HG02870 (cell line): ENCODE data around the gene CTNND2.

Experiments used
- ATAC-seq: cut with Tn5 transposase; IDR thresholded peaks from one replicate; pipeline ENCODE4 v1.9.1; 2021; ENCODE audit warnings: mild to moderate bottlenecking, moderate library complexity; ENCODE audit not compliant: unreplicated experiment

CTNND2 gene

GRCh38 chr5:11527652-11528349, 376.4 kb downstream of the CTNND2 start:
- ATAC-seq = no peak

DNA sequence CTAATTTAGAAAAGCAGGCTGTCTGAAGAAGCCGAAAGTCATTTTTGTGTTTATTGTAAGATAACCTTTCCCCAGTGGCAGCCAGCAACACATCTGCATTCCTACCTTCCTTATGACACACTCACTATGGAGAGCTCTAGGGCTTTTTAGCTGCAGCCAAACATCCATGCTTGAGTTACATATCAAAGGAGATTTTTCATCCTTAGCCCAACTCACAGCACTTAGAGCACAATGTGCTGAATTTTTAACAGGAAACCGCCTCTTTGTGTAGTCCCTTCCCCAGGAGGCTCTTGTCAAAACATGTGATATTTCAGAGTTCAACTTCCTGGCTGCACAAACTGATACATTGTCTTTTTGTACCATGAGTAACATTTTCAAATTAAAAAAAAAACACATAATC, 379.2 kb downstream of the CTNND2 start:
- no peak for ATAC-seq

- ATAC-seq = no peak
Measured at GRCh38 chr5:11524188-11524587, 380.1 kb downstream of the CTNND2 start.

GRCh38 chr5:11522796-11523195, 381.4 kb downstream of the CTNND2 start:
- no peak for ATAC-seq

DNA sequence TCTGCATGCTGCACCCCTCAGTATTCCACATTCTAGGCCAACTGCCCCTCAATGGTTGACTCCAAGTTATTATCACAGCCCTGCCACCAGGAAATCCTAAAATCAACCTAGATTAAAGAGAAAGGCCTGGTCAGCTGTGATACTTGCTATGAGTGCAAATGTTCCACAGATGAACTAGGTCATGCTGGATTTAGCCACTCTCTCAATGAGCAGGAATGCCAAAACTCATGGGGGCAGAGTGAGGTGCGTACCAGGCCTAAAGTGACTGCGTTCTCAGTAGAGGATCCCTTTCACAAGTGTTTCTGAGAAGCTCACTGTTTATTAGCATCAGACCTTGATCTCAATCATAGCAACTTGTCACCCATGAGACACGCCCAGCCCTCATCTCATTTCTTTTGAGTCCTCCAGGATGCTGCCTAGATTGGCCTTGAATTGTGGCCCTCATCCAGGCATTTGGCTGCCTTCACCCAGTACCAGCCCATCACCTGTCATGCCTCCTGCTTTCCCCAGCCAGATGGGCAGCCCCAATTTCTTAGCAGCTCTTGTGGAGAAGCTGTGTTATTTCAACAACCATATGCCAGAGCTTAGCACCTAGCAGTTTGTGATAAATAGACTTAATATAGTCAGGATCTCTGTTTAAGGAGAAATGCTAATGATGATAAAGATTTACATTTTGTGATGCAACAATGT, 383.9 kb downstream of the CTNND2 start:
- no peak for ATAC-seq

GRCh38 chr5:11519236-11519635, 385.0 kb downstream of the CTNND2 start:
- no peak for ATAC-seq

DNA sequence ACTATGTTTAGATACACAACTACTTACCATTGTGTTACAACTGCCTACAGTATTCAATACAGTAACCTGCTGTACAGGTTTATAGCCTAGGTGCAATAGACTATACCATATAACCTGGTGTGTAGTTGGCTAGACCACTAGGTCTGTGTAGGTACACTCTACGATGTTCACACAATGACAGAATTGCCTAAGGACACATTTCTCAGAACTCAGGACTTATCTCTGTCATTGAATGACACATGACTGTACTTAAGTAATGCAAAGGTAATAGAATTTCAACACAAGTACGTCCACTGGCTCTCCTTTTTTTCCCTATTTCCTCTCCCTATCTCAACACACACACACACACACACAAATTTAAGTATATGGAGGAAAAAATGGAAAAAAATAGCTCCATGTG, 385.6 kb downstream of the CTNND2 start:
- ATAC-seq = no peak

GRCh38 chr5:11514705-11515432, 389.4 kb downstream of the CTNND2 start:
- no peak for ATAC-seq

GRCh38 chr5:11511878-11512277, 392.4 kb downstream of the CTNND2 start:
- no peak for ATAC-seq

DNA sequence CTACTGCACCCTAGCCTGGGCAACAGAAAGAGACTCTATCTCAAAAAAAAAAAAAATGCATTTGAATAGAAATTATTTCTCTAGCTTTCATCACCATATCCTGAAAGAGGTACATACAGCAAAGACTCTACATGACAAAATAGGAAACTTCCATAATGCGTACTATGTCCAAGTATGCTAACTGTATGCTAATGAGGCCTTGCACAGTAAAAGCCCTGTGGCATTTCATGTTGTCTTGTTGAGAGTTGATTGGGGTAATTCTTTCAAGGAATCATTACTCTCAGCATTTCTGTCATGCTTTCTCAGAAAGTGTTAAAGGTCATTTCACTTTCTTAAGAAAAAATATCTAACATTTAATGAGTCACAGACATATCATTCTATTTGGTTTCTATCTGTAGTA, 393.4 kb downstream of the CTNND2 start:
- ATAC-seq = no peak

DNA sequence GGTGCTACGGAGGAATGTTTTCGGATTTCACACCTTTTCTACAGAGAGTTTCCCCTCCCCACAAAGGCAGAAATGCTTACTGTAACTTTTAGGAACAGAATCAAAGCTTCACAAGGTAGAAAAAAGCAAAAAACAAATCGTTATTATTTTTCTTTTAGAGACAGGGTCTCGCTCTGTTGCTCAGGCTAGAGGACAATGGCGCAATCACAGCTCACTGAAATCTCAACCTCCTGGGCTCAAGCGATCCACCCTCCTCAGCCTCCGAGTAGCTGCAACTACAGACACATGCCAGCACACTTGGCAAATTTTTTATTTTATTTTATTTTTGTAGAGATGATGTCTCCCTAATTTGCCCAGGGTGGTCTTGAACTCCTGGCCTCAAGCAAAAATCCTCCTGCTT, 394.5 kb downstream of the CTNND2 start:
- no peak for ATAC-seq

DNA sequence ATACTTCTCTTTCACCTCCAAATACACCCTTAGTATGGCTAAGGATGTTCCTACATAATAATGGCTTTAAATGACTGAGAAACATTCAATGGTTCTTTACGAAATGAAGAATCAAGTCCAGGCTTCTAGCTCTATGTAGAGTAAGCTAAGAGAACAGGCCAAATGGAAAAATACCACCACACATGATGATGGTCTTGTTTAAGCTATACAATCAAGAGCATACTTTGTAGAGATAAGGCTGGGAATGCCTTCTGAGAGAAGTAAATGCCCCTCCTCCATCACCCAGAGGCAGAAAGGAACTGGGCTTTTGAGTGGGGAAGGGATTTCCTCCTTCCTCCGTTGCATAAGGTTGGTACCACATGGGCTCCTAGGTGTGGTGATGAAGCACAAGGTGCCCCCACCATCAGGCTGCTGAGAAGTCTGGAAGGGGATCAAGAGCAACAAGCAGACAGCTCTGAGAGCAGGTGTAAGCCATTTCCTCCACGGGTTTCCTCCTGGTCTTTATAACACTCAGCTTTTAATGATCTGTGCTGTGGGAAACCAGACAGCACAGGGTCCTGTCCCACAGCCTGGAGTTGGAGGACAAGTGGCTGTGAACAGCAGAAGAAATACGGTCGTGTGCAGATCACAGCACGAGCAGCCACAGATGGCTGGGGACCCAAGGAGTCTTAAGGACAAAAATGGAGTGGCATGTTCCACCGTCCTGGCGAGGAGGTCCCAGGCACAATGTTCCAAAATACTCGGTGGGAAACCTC, 396.9 kb downstream of the CTNND2 start:
- no peak for ATAC-seq

- no peak for ATAC-seq
Measured at GRCh38 chr5:11504886-11505193, 399.4 kb downstream of the CTNND2 start.

DNA sequence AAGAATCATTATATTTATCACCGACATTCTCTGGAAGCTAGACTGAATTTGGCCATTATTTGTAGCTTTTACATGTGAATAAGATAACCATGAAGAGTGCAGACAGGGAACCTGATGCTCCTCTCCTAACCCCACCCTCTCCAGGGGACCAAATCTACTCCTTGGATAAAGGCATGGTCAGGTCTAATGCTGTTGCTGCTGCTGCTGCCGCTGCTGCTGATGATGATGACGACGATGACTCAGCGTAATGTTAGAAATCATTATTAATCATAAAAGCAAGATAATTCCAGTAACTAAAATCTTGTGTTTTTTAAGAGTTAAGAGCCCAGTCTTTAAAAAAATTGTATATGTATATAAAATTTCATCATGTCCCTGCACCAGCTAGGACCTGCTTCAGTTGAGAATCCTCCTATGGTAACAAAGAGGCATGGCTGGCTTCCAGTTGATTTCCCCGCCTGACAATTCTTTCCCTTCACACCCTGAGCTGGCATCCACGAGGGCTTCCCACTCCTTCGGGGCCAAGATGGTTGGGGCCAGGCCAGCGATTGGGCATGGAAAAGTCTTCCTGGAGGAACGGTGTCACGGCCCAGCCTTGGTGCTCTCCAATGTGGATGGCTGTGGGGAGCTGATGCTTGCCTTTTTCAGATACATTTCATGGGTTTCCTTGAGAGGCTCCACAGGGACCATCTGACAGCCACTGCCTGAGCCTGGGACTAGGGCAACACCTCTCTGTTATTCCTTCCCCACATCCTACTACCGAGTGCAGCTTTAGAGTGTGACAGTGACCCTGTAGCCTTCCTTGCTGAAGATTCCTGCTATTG, 400.0 kb downstream of the CTNND2 start:
- ATAC-seq = no peak

DNA sequence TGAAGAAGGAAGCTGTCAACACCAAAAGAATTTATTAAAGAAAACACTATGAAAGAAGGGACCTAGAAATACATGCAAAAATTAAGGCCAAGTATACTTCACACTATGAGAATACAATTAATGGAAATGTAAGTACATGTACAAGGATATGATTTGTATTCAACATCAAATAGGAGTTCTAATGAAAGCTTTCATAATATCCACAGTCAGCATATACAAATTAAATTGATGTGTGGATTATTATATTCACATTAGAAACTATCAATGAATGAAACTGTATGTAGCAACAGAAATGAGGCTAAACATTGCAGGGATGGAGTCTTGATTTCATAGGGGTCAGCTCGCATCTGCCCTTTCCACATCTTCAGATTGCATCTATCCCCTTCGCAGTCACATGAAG, 401.5 kb downstream of the CTNND2 start:
- no peak for ATAC-seq

- ATAC-seq = no peak
Measured at GRCh38 chr5:11497651-11498050, 406.6 kb downstream of the CTNND2 start.

DNA sequence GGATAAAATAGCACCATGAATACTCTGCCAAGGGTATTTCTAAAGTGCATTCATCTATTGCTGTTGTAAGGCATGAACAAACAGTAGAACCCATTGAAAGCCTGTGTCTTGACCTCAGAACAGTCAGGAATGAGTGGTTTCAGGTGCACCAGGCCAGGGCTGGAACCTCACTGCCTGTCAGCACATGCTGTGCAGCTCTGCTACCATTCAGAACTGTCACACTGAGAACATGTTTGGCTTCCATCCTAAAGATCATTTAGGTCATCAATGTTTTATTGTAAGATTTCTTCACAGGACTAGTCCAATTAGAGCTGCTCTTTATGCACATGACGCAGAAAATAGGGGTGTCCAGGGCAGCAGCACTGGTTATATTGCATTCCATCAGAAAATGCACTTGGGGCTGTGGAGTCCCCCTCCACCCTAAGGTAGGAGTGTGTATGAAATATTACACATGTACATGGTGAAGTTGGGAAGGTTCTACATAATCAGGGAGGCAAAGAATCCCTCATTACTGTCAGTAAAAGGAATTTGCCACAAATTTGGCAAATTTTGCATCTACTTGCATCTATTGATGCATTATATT, 408.0 kb downstream of the CTNND2 start:
- ATAC-seq = no peak

- ATAC-seq = no peak
Measured at GRCh38 chr5:11494340-11494739, 409.9 kb downstream of the CTNND2 start.

- no peak for ATAC-seq
Measured at GRCh38 chr5:11491404-11492075, 412.7 kb downstream of the CTNND2 start.

GRCh38 chr5:11483630-11484029, 420.6 kb downstream of the CTNND2 start:
- ATAC-seq = no peak
